GM23338 (cell line): ENCODE data around the gene PCSK7.

ENCODE experiments used
- CREB1 ChIP-seq: fragments of 250-450 bp; sonication (Bioruptor Pico); IDR thresholded peaks from 2 replicates; pipeline ENCODE4 v1.5.0; 2020; ENCODE audit warnings: low read depth, mild to moderate bottlenecking, moderate library complexity
- EZH2 ChIP-seq: fragments of 200-600 bp; sonication (generic); IDR thresholded peaks from one replicate; pipeline ENCODE4 v1.8.0; 2017; ENCODE audit warnings: antibody characterized with exemption, mild to moderate bottlenecking, low read depth; ENCODE audit not compliant: unreplicated experiment
- EZH2phosphoT487 ChIP-seq: fragments of 200-600 bp; sonication (generic); IDR thresholded peaks from one replicate; pipeline ENCODE4 v1.8.1; 2018; ENCODE audit warnings: antibody characterized with exemption; ENCODE audit not compliant: unreplicated experiment
- JUNB ChIP-seq: IDR thresholded peaks from one replicate; pipeline ENCODE4 v1.6.1; 2016; ENCODE audit warnings: antibody characterized with exemption; ENCODE audit not compliant: unreplicated experiment
- NANOG ChIP-seq: IDR thresholded peaks from 2 replicates; pipeline ENCODE4 v1.6.1; 2016; ENCODE audit warnings: antibody characterized with exemption, borderline replicate concordance
- POLR2AphosphoS5 ChIP-seq: IDR thresholded peaks from 2 replicates; pipeline ENCODE4 v1.6.1; 2016; ENCODE audit warnings: antibody characterized with exemption, low read depth
- ZNF331 ChIP-seq: fragments of 250-450 bp; sonication (Bioruptor Pico); IDR thresholded peaks from 2 replicates; pipeline ENCODE4 v1.5.0; 2020; ENCODE audit warnings: low read depth, mild to moderate bottlenecking, moderate library complexity
- TF ChIP-seq, protein P1 (sequence below), 2 experiments: fragments of 200-600 bp in 1 of 2; sonication (generic) in 1 of 2; conservative IDR thresholded peaks; 2 replicates each; pipeline versions ENCODE4 v1.5.1 to v1.6.1; 2016 to 2017; ENCODE audit warnings: antibody characterized with exemption in 2 of 2, low read depth in 2 of 2, mild to moderate bottlenecking in 2 of 2, moderate library complexity in 1 of 2
- TF ChIP-seq, protein P2 (sequence below): IDR thresholded peaks from 2 replicates; pipeline ENCODE4 v1.6.1; 2016; ENCODE audit warnings: antibody characterized with exemption
- TF ChIP-seq, protein P3 (sequence below): IDR thresholded peaks from one replicate; pipeline ENCODE4 v1.6.1; 2018; ENCODE audit warnings: antibody characterized with exemption; ENCODE audit not compliant: unreplicated experiment

DNA sequence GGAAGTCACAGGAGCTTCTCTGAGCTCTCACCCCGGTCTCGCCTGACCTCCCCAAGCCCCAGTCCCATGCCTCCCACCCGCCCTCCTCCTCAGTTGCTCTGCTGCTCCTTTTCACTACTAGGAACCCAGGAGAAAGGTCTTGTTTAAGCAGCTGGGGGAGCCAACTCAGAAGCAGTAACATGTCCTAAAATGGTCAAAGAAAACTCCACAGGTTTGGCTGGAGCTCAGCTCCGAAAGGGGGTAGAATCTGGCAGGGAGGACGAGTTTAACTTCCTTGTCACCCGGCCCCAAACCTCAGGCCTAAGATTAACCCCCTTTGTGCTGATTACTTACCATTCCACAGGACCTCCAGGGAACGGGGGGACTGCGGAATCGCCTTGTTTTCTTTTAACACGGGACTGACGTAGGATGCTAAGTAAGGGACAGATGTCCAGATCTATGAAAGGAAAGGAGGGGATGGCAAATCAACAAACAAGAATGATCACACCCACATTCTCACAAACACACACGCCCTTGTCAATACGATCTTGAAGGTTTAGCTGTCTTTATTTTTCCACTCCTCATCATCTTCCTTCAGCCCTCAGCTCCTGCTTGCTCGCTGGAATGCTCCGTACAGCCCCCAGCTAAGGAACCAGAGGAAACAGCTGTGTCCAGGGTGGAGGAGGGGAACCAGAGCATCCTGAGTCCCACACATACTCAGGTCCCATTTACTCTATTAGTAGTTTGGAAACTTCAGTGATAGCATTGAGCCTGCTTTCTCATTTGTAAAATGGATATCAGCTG is 13.5 kb downstream of the PCSK7 start:
- TF ChIP-seq, protein P1, sequence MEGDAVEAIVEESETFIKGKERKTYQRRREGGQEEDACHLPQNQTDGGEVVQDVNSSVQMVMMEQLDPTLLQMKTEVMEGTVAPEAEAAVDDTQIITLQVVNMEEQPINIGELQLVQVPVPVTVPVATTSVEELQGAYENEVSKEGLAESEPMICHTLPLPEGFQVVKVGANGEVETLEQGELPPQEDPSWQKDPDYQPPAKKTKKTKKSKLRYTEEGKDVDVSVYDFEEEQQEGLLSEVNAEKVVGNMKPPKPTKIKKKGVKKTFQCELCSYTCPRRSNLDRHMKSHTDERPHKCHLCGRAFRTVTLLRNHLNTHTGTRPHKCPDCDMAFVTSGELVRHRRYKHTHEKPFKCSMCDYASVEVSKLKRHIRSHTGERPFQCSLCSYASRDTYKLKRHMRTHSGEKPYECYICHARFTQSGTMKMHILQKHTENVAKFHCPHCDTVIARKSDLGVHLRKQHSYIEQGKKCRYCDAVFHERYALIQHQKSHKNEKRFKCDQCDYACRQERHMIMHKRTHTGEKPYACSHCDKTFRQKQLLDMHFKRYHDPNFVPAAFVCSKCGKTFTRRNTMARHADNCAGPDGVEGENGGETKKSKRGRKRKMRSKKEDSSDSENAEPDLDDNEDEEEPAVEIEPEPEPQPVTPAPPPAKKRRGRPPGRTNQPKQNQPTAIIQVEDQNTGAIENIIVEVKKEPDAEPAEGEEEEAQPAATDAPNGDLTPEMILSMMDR (conservative IDR thresholded peaks at IDR 0.05; ENCODE audit: low read depth in 2 of 2), result no peak
- no peak for TF ChIP-seq EZH2
- TF ChIP-seq, protein P2, sequence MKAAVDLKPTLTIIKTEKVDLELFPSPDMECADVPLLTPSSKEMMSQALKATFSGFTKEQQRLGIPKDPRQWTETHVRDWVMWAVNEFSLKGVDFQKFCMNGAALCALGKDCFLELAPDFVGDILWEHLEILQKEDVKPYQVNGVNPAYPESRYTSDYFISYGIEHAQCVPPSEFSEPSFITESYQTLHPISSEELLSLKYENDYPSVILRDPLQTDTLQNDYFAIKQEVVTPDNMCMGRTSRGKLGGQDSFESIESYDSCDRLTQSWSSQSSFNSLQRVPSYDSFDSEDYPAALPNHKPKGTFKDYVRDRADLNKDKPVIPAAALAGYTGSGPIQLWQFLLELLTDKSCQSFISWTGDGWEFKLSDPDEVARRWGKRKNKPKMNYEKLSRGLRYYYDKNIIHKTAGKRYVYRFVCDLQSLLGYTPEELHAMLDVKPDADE, result no peak
- TF ChIP-seq, protein P3, sequence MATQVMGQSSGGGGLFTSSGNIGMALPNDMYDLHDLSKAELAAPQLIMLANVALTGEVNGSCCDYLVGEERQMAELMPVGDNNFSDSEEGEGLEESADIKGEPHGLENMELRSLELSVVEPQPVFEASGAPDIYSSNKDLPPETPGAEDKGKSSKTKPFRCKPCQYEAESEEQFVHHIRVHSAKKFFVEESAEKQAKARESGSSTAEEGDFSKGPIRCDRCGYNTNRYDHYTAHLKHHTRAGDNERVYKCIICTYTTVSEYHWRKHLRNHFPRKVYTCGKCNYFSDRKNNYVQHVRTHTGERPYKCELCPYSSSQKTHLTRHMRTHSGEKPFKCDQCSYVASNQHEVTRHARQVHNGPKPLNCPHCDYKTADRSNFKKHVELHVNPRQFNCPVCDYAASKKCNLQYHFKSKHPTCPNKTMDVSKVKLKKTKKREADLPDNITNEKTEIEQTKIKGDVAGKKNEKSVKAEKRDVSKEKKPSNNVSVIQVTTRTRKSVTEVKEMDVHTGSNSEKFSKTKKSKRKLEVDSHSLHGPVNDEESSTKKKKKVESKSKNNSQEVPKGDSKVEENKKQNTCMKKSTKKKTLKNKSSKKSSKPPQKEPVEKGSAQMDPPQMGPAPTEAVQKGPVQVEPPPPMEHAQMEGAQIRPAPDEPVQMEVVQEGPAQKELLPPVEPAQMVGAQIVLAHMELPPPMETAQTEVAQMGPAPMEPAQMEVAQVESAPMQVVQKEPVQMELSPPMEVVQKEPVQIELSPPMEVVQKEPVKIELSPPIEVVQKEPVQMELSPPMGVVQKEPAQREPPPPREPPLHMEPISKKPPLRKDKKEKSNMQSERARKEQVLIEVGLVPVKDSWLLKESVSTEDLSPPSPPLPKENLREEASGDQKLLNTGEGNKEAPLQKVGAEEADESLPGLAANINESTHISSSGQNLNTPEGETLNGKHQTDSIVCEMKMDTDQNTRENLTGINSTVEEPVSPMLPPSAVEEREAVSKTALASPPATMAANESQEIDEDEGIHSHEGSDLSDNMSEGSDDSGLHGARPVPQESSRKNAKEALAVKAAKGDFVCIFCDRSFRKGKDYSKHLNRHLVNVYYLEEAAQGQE, result no peak
- TF ChIP-seq POLR2AphosphoS5, result no peak
- TF ChIP-seq JUNB, result no peak
- no peak for TF ChIP-seq EZH2phosphoT487
- TF ChIP-seq CREB1 (CRISPR knock-in tag), result no peak
- TF ChIP-seq ZNF331 (CRISPR knock-in tag), result no peak
- TF ChIP-seq NANOG, result no peak
